HuH-7.5 (cell line): ENCODE measurements around the gene WDFY3.
"Not testable (repeated sequence)": the region's sequence is repeated elsewhere in the genome, so short reads cannot be mapped to it uniquely, and the experiment has no call there.

Experiments used
- DNase-seq: peaks from one replicate; pipeline ENCODE4 v3.0.0; 2011; ENCODE audit warnings: low spot score

WDFY3 gene

DNA sequence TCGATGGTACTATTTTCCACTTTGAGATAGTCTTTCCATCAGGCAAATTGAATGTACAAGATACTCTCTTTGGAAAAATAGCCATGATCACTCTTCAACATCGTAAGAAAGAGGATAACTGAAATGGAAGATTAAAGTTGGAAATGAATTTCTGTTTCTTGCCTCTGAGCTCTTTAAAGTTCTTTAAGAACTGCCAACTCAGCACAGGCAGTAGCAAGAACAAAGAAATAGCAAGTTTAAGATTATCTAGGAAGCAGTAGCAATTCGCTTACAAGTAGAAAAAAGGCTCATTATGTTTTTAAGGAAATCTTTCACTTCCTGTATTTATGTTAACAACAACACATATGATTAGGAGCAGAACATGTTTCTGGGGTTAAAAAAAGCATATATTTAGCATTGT, 255.9 kb downstream of the WDFY3 start:
- DNase-seq, result no peak

DNA sequence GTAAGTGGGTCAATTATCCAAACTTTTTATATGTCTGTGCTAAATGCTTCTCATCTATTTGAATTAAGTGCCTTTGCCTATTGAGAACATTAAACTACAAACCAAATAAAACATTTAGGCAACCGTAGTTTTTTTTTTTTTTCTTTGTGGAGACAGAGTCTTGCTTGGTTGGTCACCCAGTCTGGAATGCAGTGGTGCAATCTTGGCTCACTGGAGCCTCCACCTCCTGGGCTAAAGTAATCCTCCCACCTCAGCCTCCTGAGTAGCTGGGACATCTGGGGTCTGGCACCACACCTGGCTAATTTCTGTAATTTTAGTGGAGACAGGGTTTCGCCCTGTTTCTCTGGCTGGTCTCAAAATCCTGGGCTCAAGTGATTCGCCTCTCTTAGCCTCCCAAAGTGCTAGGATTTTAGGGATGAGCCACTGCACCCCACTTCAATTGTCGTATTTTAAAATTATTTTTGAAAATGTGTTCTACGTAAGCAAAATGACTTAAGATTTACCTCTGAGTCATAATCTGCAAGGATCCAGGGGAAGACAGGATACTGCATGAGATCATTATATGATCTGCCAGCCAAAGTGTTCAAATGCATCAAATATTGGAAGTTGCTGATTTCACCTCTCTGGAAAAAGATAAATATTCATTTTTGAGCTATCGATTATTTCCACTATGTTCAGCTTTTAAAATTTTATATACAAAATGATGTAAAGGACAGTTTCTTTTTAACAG, 257.9 kb downstream of the WDFY3 start:
- no peak for DNase-seq

GRCh38 chr4:84706286-84706685, 260.2 kb downstream of the WDFY3 start:
- DNase-seq, result no peak

DNA sequence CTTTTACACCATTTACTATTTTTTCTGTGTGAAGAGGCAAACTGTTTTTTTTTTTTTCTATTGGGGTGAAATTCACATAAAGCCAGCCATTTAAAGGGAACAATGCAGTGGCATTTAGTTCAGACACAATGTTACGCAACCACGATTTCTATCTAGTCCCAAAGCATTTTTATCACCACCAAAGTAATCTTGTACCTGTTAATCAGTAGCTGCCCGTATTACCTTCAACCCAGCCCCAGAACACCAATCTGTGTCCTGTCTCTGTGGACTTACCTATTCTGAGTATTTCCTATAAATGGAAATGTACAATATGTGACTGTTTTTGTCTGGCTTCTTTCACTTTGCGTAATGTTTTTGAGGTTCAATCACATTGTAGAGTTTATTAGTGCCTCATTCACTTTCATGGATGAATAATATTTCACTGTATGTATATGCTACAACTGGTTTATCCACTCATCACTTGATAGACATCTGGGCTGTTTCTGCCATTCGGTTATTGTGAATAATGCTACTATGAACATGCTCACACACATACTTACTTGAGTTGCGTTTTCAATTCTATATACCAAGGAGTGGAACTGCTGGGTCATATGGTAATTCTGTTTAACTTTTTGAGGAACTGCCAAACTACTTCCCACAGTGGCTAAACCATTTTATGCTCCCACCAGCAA, 267.4 kb downstream of the WDFY3 start:
- no peak for DNase-seq

DNA sequence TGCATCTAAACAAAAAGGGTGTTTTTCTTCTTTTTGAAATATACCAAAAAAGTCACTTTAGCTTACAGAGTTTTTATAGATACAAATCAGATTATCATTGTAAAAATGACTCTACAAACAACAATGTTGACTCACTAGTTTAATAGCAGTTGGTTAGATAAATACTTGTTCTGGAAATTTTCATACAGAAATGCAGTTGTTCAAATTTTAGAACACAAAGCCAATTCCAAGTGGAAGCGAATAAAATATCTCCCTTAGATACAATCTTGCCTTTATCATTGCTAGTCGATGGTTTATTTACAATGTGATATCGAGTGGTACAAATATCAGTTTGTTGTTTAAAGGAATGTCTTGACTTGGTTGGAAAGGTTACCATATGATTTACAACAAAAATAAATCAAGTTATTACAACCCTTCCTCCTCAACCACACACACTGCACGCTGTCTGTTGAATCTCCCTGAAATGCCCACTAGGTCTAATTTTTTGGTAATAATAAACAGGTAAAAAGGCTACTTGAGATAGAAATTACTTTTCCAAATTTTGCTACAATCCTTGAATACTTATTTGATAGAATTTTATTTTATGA, 268.8 kb downstream of the WDFY3 start:
- DNase-seq, result no peak

DNA sequence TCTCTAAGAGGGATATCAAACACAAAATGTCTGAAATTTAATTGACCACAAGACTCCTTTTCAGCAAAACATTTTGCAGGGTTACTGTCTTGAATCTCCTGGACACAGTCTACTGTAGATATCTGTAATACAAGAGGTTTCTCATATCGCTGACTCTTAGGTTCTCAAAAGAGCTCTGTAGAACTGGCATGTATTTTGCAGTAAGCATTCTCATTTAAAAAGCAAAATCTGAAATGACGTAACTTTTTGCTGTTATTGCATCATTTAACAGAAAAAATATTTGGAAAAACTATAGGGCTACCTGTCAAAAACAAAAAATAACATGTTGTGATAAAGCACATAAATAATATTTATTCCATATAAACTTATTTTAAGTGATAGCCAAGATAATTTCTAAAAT, 269.3 kb downstream of the WDFY3 start:
- no peak for DNase-seq

GRCh38 chr4:84691800-84692199, 274.7 kb downstream of the WDFY3 start:
- DNase-seq, result no peak

- no peak for DNase-seq
Observed at GRCh38 chr4:84691170-84691691, 275.3 kb downstream of the WDFY3 start.

DNA sequence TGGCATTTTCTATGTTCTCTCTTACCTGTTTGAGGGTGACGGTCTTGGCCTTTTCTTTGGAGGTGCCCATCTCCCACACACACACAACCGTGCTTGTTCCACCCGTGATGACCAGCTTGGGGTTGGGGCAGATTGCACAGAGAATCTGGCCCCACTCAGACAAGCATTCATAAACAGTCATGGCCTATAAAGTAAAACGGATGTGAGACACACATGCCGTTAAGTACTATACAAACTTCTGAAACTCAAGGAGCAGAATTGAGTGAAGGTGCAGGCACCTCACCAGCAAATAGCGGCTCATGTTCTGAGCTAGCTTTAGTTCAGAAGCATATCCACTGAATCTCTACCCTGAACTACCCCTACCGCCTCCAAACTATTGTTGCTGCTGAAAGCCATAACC, 276.0 kb downstream of the WDFY3 start:
- no peak for DNase-seq

DNA sequence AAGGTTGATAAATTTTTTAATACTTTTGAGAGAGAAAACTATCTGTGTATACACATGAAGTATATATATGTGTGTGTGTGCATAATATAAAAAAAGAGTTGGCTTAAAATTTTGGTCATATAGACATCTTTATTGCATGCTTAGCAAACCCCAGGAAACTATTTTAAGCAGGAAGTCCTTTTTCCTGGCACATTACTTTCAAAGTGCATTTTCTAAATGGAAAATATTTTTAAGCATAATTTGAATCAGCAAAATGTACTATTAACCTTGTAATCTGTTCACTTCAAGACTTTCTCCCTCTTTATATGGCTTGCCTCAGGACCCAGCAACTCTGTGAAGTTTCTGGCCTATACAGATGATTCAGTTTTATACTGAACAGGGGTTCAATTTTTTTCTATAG, 277.3 kb downstream of the WDFY3 start:
- no peak for DNase-seq

GRCh38 chr4:84688605-84689004, 277.9 kb downstream of the WDFY3 start:
- DNase-seq, result no peak

GRCh38 chr4:84685105-84685504, 281.4 kb downstream of the WDFY3 start:
- DNase-seq, result no peak

DNA sequence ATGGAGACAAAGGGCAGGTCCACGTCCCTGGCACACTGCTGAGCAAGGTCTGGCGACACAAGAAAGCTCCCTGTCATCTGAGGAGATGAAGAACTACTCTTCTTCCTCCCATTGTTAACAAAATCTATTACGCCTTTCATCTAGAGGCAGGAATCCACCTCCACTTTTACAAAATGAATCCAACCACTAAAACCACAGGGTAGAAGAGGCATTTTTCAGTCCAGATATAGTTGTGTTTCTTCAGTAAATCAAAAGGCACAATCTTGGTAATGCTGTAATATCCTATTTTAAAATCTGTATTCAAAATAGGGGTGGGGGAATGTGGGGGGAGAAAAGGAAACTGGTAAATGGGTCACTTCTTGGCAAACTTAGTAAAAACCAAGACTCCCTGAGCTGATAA, 282.1 kb downstream of the WDFY3 start:
- DNase-seq, result no peak

DNA sequence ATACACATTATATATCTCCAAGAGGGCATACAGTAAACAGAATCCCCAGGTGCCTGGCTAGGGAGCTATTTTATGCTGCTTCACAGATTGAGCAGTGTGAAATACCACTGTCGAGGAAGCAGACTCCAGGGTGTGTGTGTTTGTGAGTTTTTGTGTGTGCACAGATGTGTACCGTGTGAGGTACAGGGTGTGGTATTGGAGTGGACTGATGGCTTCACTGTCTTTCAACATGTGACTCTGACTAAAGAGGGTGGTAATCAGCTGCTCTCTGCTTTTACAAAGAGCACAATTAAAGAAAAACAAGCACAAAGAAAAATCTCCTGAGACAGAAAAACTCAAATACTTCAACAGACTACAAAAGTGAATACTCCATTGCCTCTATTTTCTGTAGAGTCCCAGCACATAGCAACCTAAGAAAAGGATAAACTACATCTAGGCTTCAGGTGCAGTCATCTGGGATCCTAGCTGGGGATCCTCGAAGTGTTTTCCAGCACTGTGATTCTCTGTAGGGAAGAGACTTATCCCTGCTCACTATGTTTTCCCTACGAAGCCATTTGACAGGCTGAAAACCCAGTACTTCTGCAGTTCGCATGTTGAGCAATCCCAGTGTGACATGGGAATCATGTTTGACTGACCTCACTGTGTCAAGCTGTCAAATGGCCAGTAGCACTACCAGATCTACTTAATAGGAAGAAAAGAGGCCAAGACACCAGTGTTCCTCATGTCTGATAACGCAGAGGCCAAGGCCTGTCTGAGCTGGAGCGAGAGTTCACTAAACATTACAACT, 283.2 kb downstream of the WDFY3 start:
- DNase-seq, result no peak

DNA sequence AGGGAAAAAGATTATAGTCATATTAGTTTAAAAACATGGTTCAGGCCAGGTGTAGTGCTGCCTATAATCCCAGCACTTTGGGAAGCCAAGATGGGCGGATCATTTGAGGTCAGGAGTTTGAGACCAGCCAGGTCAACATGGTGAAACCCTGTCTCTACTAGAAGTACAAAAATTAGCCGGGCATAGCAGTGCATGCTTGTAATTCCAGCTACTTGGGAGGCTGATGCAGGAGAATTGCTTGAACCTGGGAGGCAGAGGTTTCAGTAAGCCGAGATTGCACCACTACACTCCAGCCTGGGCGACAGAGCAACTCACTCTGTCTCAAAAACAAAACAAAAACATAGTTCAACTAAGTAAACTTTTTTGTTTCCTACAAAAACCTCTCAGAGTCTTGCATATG, 283.8 kb downstream of the WDFY3 start:
- DNase-seq, result not testable (repeated sequence)

DNA sequence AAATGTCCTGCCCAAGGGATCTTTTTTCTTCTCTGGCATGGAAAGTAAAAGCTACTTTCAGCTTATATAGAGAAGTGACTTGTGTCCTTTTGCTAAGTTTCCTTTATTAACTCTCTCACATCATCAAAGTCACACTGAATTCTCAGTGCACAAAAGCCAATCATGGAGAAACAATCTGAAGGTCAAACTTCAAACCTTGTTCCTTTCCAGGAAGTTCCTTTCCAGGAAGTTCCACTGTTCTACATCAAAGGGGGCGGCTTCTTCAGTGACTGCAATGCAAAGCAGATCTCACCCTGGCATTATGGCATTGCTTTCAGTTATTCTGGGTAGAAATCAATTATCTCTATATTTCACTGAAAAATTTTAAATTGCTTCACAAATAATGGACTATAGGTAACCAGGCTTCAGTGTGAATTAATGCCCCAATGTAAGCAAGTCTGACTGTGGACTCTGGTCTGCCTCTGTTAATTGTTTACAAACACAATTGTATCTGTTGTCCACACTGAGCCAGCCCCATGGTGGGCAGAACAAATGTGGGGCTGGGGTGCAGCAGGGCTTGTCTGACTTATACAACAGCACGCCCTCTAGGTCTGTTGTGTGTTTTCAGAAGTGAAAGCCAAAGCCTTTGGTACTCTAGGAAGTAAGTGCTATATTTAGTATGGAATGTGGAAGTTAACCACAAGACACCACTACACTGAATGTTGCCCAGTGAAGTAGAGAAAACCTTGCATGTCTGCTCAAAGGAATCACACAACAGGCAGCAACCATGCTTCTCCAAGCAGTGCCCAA, 284.8 kb downstream of the WDFY3 start:
- no peak for DNase-seq

DNA sequence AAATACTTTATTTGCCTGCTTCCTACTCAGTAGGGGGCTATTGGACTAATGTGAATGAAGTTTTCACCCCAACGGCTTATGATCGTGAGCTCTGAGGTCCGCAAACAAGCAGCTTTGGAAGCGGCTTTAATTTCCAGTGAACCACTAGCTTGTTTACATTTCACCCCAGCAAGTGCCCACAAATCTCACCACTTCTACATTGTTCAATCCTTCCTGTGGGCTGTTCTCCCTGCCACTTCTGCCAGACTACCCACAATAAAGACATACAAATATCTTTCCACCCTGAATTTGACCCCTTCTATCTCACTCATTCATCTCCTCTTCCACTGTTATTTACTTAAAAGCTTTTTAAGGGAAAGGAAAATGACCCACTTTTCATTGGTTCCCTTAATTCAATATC, 285.5 kb downstream of the WDFY3 start:
- DNase-seq, result no peak

DNA sequence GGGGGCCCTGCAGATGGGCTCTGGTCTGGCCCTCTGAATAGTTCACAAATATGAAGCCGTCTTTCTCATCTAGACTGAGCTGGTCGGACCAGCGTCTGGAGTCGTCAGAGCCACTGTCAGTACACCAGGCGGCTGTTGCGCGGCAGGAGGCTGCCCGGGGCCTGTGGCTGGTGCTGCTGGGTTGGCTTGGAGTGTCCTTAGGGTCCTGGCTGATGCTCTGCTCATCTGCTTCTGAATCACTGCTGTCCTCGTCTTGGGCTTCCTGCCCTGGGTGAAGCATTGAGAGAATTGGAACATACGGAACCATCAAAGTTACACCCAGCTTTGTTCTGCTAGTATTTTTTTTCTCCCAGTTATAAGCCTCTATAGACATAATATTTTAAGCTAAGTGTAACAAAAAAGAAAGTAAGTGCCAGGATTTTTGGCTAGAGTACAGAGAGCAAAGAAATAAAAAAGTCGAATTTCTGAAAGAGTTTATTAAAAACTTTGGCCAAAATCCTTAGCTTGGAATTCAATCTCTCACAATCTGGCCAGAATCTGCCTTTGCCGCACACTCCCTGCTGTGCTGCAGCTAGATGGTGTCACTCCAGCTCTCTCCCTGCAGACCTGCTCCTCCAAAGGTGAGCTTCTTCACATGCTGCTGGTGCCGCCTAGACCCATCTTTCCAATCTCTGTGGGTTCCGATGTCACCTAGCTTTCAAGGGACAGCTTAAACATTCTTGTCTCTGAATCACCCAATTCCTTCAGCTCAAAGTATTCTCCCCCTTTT, 287.3 kb downstream of the WDFY3 start:
- no peak for DNase-seq

DNA sequence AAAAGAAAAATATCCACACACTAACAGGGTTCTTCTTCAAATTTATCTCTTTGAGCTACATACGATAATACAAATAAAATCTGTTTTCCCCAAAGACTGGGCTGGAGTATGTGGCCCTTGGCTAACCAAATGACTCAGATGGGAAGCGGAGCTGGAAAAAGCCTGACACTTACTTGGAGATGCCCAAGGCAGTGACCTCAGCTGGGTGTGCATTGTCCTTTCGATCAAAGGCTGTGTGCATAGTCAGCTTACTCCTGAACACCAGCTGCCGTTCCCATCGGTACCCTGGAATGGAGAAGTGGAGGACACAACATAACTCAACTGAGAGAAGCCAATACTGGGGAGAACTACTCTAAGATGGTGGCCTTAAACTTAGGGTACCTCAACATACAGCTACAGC, 288.5 kb downstream of the WDFY3 start:
- DNase-seq, result no peak

DNA sequence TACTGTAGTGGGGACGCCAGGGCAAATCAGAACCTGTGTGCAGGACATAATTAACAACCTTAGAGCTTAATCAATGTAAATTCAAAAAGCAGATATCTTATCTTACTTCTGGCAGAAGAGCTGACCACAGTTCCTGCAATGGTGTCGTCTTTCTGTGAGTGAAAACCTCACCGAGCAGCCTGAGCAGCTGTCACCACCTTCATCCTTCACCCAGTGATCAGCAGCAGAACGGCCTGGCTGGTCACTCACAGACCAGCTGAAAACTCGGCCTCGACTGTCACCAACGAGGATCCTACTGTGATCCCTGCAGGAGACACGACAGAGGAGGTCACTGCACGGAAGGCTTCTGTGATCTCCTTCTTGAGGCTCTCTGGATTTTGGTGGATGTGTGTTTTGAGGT, 289.4 kb downstream of the WDFY3 start:
- DNase-seq, result no peak
